ENCODE measurements around the gene SMAD3. TPM values are rescaled to one million over a fixed set of nuclear protein-coding genes. Genes with fewer than 3 reads are reported as not detected.

The SMAD3 gene
- total and polyA plus RNA-seq, 4 donors = 15.9 to 33.3 (median 24.9) TPM

GRCh38 chr15:67101911-67102598, 36.7 kb downstream of the SMAD3 start:
- DNase-seq (ENCODE audit: low read depth in 4 of 6, low spot score in 6 of 6) = no peak
- Histone ChIP-seq H3K27ac (ENCODE audit: low read depth, low read length) (no peak overlapping the region), H3K4me1 (ENCODE audit: control insufficient read depth, insufficient read depth, low read length) (peaks cover 33% of the 10 kb centered on the region), H3K9me3 (ENCODE audit: control insufficient read depth, insufficient read depth, low read length) (no peaks in the 10 kb centered on the region), H3K27me3 (ENCODE audit: control insufficient read depth, insufficient read depth, low read length) (no peaks in the 10 kb centered on the region), H3K4me3 (ENCODE audit: low read depth, low read length) (no peak overlapping the region), H3K36me3 (ENCODE audit: control insufficient read depth, insufficient read depth, low read length) (peaks cover 2% of the 10 kb centered on the region)
- 42% methylated on average over 6 of the region's 8 CpGs for WGBS (ENCODE audit: insufficient coverage)

GRCh38 chr15:67102599-67102929, 37.2 kb downstream of the SMAD3 start:
- no peaks in the 10 kb centered on the region for H3K9me3 ChIP-seq (ENCODE audit: control insufficient read depth, insufficient read depth, low read length)

GRCh38 chr15:67103021-67103420, 37.6 kb downstream of the SMAD3 start:
- DNase-seq (ENCODE audit: low read depth in 4 of 6, low spot score in 6 of 6) = no peak
- H3K4me1 ChIP-seq (ENCODE audit: control insufficient read depth, insufficient read depth, low read length) = peaks cover 38% of the 10 kb centered on the region
- H3K9me3 ChIP-seq (ENCODE audit: control insufficient read depth, insufficient read depth, low read length) = no peaks in the 10 kb centered on the region
- 100% methylated on average over 2 of the region's 4 CpGs for WGBS (ENCODE audit: insufficient coverage)
- no peak overlapping the region for H3K27ac ChIP-seq (ENCODE audit: low read depth, low read length)
- peaks cover 2% of the 10 kb centered on the region for H3K36me3 ChIP-seq (ENCODE audit: control insufficient read depth, insufficient read depth, low read length)
- no peak overlapping the region for H3K4me3 ChIP-seq (ENCODE audit: low read depth, low read length)
- H3K27me3 ChIP-seq (ENCODE audit: control insufficient read depth, insufficient read depth, low read length) = no peaks in the 10 kb centered on the region

More at GRCh38 chr15:67102599-67102929, 37.2 kb downstream of the SMAD3 start:
- 100% methylated on average over 4 of the region's 4 CpGs for WGBS (ENCODE audit: insufficient coverage)
- Histone ChIP-seq H3K27me3 (ENCODE audit: control insufficient read depth, insufficient read depth, low read length) (no peaks in the 10 kb centered on the region), H3K4me3 (ENCODE audit: low read depth, low read length) (no peak overlapping the region), H3K27ac (ENCODE audit: low read depth, low read length) (no peak overlapping the region), H3K4me1 (ENCODE audit: control insufficient read depth, insufficient read depth, low read length) (peaks cover 37% of the 10 kb centered on the region), H3K36me3 (ENCODE audit: control insufficient read depth, insufficient read depth, low read length) (peaks cover 2% of the 10 kb centered on the region)
- DNase-seq (ENCODE audit: low read depth in 4 of 6, low spot score in 6 of 6) = no peak

- H3K9me3 ChIP-seq (ENCODE audit: control insufficient read depth, insufficient read depth, low read length) = no peaks in the 10 kb centered on the region
- H3K27ac ChIP-seq (ENCODE audit: low read depth, low read length) = no peak overlapping the region
- H3K4me1 ChIP-seq (ENCODE audit: control insufficient read depth, insufficient read depth, low read length) = peaks cover 38% of the 10 kb centered on the region
- H3K36me3 ChIP-seq (ENCODE audit: control insufficient read depth, insufficient read depth, low read length) = peaks cover 2% of the 10 kb centered on the region
- WGBS (ENCODE audit: insufficient coverage) = 71% methylated on average over 6 of the region's 6 CpGs
- DNase-seq (ENCODE audit: low read depth in 4 of 6, low spot score in 6 of 6) = no peak
- no peak overlapping the region for H3K4me3 ChIP-seq (ENCODE audit: low read depth, low read length)
- no peaks in the 10 kb centered on the region for H3K27me3 ChIP-seq (ENCODE audit: control insufficient read depth, insufficient read depth, low read length)
Observed at GRCh38 chr15:67103432-67103831, 38.0 kb downstream of the SMAD3 start.

GRCh38 chr15:67103869-67104268, 38.5 kb downstream of the SMAD3 start:
- H3K4me1 ChIP-seq (ENCODE audit: control insufficient read depth, insufficient read depth, low read length) = peaks cover 36% of the 10 kb centered on the region
- WGBS (ENCODE audit: insufficient coverage) = 76% methylated on average over 6 of the region's 11 CpGs
- H3K27ac ChIP-seq (ENCODE audit: low read depth, low read length) = no peak overlapping the region

GRCh38 chr15:67104510-67104909, 39.1 kb downstream of the SMAD3 start:
- Histone ChIP-seq H3K4me1 (ENCODE audit: control insufficient read depth, insufficient read depth, low read length) (peaks cover 39% of the 10 kb centered on the region), H3K27ac (ENCODE audit: low read depth, low read length) (no peak overlapping the region), H3K27me3 (ENCODE audit: control insufficient read depth, insufficient read depth, low read length) (no peaks in the 10 kb centered on the region), H3K9me3 (ENCODE audit: control insufficient read depth, insufficient read depth, low read length) (no peaks in the 10 kb centered on the region), H3K36me3 (ENCODE audit: control insufficient read depth, insufficient read depth, low read length) (no peaks in the 10 kb centered on the region), H3K4me3 (ENCODE audit: low read depth, low read length) (no peak overlapping the region)
- WGBS (ENCODE audit: insufficient coverage) = 69% methylated on average over 8 of the region's 8 CpGs
- DNase-seq (ENCODE audit: low read depth in 4 of 6, low spot score in 6 of 6) = no peak

More at GRCh38 chr15:67103869-67104268, 38.5 kb downstream of the SMAD3 start:
- Histone ChIP-seq H3K27me3 (ENCODE audit: control insufficient read depth, insufficient read depth, low read length) (no peaks in the 10 kb centered on the region), H3K4me3 (ENCODE audit: low read depth, low read length) (no peak overlapping the region), H3K36me3 (ENCODE audit: control insufficient read depth, insufficient read depth, low read length) (no peaks in the 10 kb centered on the region), H3K9me3 (ENCODE audit: control insufficient read depth, insufficient read depth, low read length) (no peaks in the 10 kb centered on the region)
- DNase-seq (ENCODE audit: low read depth in 4 of 6, low spot score in 6 of 6) = no peak

GRCh38 chr15:67105065-67105951, 39.9 kb downstream of the SMAD3 start:
- DNase-seq (ENCODE audit: low read depth in 4 of 6, low spot score in 6 of 6) = no peak
- H3K27ac ChIP-seq (ENCODE audit: low read depth, low read length) = peak overlapping the region; percentile 29
- no peaks in the 10 kb centered on the region for H3K27me3 ChIP-seq (ENCODE audit: control insufficient read depth, insufficient read depth, low read length)
- H3K36me3 ChIP-seq (ENCODE audit: control insufficient read depth, insufficient read depth, low read length) = no peaks in the 10 kb centered on the region
- WGBS (ENCODE audit: insufficient coverage) = 57% methylated on average over 10 of the region's 11 CpGs
- H3K4me1 ChIP-seq (ENCODE audit: control insufficient read depth, insufficient read depth, low read length) = peaks cover 43% of the 10 kb centered on the region
- no peaks in the 10 kb centered on the region for H3K9me3 ChIP-seq (ENCODE audit: control insufficient read depth, insufficient read depth, low read length)
- no peak overlapping the region for H3K4me3 ChIP-seq (ENCODE audit: low read depth, low read length)

- Histone ChIP-seq H3K27ac (ENCODE audit: low read depth, low read length) (peak overlapping the region; percentile 29), H3K36me3 (ENCODE audit: control insufficient read depth, insufficient read depth, low read length) (no peaks in the 10 kb centered on the region), H3K4me1 (ENCODE audit: control insufficient read depth, insufficient read depth, low read length) (peaks cover 43% of the 10 kb centered on the region), H3K4me3 (ENCODE audit: low read depth, low read length) (no peak overlapping the region), H3K27me3 (ENCODE audit: control insufficient read depth, insufficient read depth, low read length) (no peaks in the 10 kb centered on the region), H3K9me3 (ENCODE audit: control insufficient read depth, insufficient read depth, low read length) (peaks cover under 1% of the 10 kb centered on the region)
- WGBS (ENCODE audit: insufficient coverage) = 93% methylated on average over 8 of the region's 8 CpGs
- no peak for DNase-seq (ENCODE audit: low read depth in 4 of 6, low spot score in 6 of 6)
Observed at GRCh38 chr15:67105991-67106763, 40.8 kb downstream of the SMAD3 start.

GRCh38 chr15:67106764-67107013, 41.3 kb downstream of the SMAD3 start:
- no CpG with 5 or more reads among the region's 2 CpGs for WGBS (ENCODE audit: insufficient coverage)

More at GRCh38 chr15:67106764-67107013, 41.3 kb downstream of the SMAD3 start:
- Histone ChIP-seq H3K9me3 (ENCODE audit: control insufficient read depth, insufficient read depth, low read length) (peaks cover 2% of the 10 kb centered on the region), H3K27me3 (ENCODE audit: control insufficient read depth, insufficient read depth, low read length) (no peaks in the 10 kb centered on the region), H3K27ac (ENCODE audit: low read depth, low read length) (no peak overlapping the region), H3K4me1 (ENCODE audit: control insufficient read depth, insufficient read depth, low read length) (peaks cover 43% of the 10 kb centered on the region), H3K36me3 (ENCODE audit: control insufficient read depth, insufficient read depth, low read length) (no peaks in the 10 kb centered on the region), H3K4me3 (ENCODE audit: low read depth, low read length) (no peak overlapping the region)
- DNase-seq (ENCODE audit: low read depth in 4 of 6, low spot score in 6 of 6) = no peak

All from spinal cord (tissue), 10 donors.